ENCODE results near the gene TTLL9. TPM values are rescaled to one million over a fixed set of nuclear protein-coding genes. Genes with fewer than 3 reads are reported as not detected.

Gene TTLL9
- total and polyA plus RNA-seq, 4 donors, result 0.06 to 0.08 TPM; not detected in 2

GRCh38 chr20:31859998-31860380 is 10.4 kb upstream of the TTLL9 start:
- WGBS, result 66% methylated on average over 7 of the region's 7 CpGs
- peaks cover 0 to 5% (median 1%) of the 10 kb centered on the region in 4 donors for H3K27me3 ChIP-seq (ENCODE audit: control insufficient read depth in 4 of 4, insufficient read depth in 4 of 4, low read length in 3 of 4)
- no peak overlapping the region for H3K27ac ChIP-seq (ENCODE audit: low read depth in 1 of 2, low read length in 2 of 2)
- DNase-seq (ENCODE audit: low spot score), result no peak
- H3K9ac ChIP-seq (ENCODE audit: low read depth in 1 of 2, low read length in 2 of 2), result no peak overlapping the region
- no peaks in the 10 kb centered on the region for H3K36me3 ChIP-seq (ENCODE audit: control insufficient read depth in 4 of 4, insufficient read depth in 3 of 4, low read depth in 1 of 4, low read length in 3 of 4)
- H3K4me3 ChIP-seq (ENCODE audit: low read depth in 1 of 3, low read length in 3 of 3), result no peak overlapping the region
- TF ChIP-seq HNF4A (conservative IDR thresholded peaks at IDR 0.05) (no peak), RXRA (IDR thresholded peaks at IDR 0.05) (no peak), RAD21 (IDR thresholded peaks at IDR 0.05) (no peak), HNF4G (IDR thresholded peaks at IDR 0.05) (no peak), FOXA1 (IDR thresholded peaks at IDR 0.05) (no peak), FOXA2 (IDR thresholded peaks at IDR 0.05) (no peak), MAX (IDR thresholded peaks at IDR 0.05) (no peak), CTCF (IDR thresholded peaks at IDR 0.05; ENCODE audit: low read depth, low read length, missing input control) (no peak), SP1 (IDR thresholded peaks at IDR 0.05) (no peak), TAF1 (conservative IDR thresholded peaks at IDR 0.05) (no peak), EGR1 (IDR thresholded peaks at IDR 0.05; ENCODE audit: low read depth in 2 of 2) (no peak), REST (IDR thresholded peaks at IDR 0.05) (no peak), ATF3 (IDR thresholded peaks at IDR 0.05) (no peak), GABPA (IDR thresholded peaks at IDR 0.05 in 1 of 2, conservative IDR thresholded peaks at IDR 0.05 in 1 of 2) (no peak), ZBTB33 (IDR thresholded peaks at IDR 0.05) (no peak), JUND (IDR thresholded peaks at IDR 0.05) (no peak), YY1 (IDR thresholded peaks at IDR 0.05) (no peak)
- no peaks in the 10 kb centered on the region for H3K9me3 ChIP-seq (ENCODE audit: control insufficient read depth in 4 of 4, low read length in 3 of 4)
- peaks cover 2 to 16% (median 8%) of the 10 kb centered on the region in 4 donors for H3K4me1 ChIP-seq (ENCODE audit: control insufficient read depth in 4 of 4, insufficient read depth in 4 of 4, low read length in 3 of 4)
